ENCODE results near the gene CHIA.

Gene CHIA

DNA sequence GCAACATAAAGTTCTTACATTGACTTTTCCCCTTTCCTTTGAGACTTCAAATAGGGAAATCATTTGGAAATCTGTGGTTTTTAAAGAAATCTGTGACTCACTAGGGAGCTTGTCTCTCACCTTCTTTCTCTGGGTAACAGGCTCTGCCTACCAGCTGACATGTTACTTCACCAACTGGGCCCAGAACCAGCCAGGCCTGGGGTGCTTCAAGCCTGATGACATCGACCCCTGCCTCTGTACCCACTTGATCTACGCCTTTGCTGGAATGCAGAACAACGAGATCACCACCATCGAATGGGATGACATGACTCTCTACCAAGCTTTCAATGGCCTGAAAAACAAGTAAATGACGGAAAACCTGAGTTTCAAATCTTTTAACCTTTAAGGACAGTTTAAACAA lies 9.2 kb upstream of the CHIA start:
- H3K9me3 ChIP-seq (ENCODE audit: control insufficient read depth in 1 of 2, low read length in 2 of 2) = no peaks in the 10 kb centered on the region

GRCh38 chr1:111283838-111284237 lies 6.8 kb upstream of the CHIA start:
- Histone ChIP-seq H3K9ac (ENCODE audit: low read depth in 1 of 2, low read length in 2 of 2) (no peak overlapping the region), H3K27ac (ENCODE audit: low read depth, low read length) (no peak overlapping the region), H3K27me3 (ENCODE audit: control insufficient read depth in 1 of 2, insufficient read depth in 2 of 2, low read length in 2 of 2) (no peaks in the 10 kb centered on the region), H3K4me1 (ENCODE audit: control insufficient read depth in 1 of 2, insufficient read depth in 2 of 2, low read length in 2 of 2) (no peaks in the 10 kb centered on the region), H3K36me3 (ENCODE audit: control insufficient read depth in 1 of 2, insufficient read depth in 2 of 2, low read length in 2 of 2) (no peaks in the 10 kb centered on the region), H3K4me3 (ENCODE audit: low read depth in 1 of 2, low read length in 2 of 2) (no peak overlapping the region), H3K9me3 (ENCODE audit: control insufficient read depth in 1 of 2, low read length in 2 of 2) (no peaks in the 10 kb centered on the region)

More for the DNA sequence above, 9.2 kb upstream of the CHIA start:
- H3K27ac ChIP-seq (ENCODE audit: low read depth, low read length) = no peak overlapping the region
- H3K4me3 ChIP-seq (ENCODE audit: low read depth in 1 of 2, low read length in 2 of 2) = no peak overlapping the region
- H3K36me3 ChIP-seq (ENCODE audit: control insufficient read depth in 1 of 2, insufficient read depth in 2 of 2, low read length in 2 of 2) = no peaks in the 10 kb centered on the region
- H3K27me3 ChIP-seq (ENCODE audit: control insufficient read depth in 1 of 2, insufficient read depth in 2 of 2, low read length in 2 of 2) = no peaks in the 10 kb centered on the region
- no peaks in the 10 kb centered on the region for H3K4me1 ChIP-seq (ENCODE audit: control insufficient read depth in 1 of 2, insufficient read depth in 2 of 2, low read length in 2 of 2)
- no peak overlapping the region for H3K9ac ChIP-seq (ENCODE audit: low read depth in 1 of 2, low read length in 2 of 2)

DNA sequence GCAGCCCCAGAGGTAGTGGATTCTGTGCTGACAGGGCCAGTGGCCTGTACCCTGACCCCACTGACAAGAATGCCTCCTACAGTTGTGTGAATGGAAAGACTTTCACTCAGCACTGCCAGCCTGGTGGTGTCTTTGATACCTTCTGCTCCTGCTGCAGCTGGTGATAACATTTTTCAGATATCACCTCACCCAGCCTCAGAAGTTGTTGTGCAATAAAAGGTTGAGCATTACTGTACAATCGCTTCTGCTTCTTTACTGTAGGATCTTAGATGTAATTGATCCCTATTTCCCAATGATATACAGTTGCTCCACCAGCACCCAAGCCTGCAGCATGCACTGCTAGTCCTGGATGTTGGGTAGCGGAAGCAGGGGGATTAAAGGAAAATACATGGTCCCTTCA lies 4.8 kb upstream of the CHIA start:
- Histone ChIP-seq H3K36me3 (ENCODE audit: control insufficient read depth in 1 of 2, insufficient read depth in 2 of 2, low read length in 2 of 2) (no peaks in the 10 kb centered on the region), H3K4me3 (ENCODE audit: low read depth in 1 of 2, low read length in 2 of 2) (no peak overlapping the region)

DNA sequence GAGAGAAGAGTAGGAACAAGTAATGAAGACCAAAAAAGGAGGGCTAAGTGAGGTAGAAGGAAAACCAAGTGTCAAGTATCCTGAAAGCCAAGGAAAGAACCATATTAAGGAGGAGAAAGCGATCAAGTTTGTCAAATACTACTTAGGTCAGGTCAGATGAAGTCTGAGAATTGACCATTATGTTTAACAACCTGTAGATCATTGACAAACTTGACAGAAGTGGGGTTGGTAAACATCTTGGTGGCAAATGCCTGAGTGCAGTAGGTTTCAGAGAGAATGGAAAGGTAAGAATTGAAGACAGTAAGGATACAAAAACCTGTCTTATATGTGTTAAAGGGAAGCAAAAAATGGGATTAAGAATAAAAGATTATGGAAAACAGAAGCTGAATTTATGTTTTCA lies 3.7 kb upstream of the CHIA start:
- H3K4me1 ChIP-seq (ENCODE audit: control insufficient read depth in 1 of 2, insufficient read depth in 2 of 2, low read length in 2 of 2) = no peaks in the 10 kb centered on the region
- H3K9me3 ChIP-seq (ENCODE audit: control insufficient read depth in 1 of 2, low read length in 2 of 2) = no peaks in the 10 kb centered on the region
- H3K36me3 ChIP-seq (ENCODE audit: control insufficient read depth in 1 of 2, insufficient read depth in 2 of 2, low read length in 2 of 2) = no peaks in the 10 kb centered on the region
- H3K9ac ChIP-seq (ENCODE audit: low read depth in 1 of 2, low read length in 2 of 2) = no peak overlapping the region
- H3K27ac ChIP-seq (ENCODE audit: low read depth, low read length) = no peak overlapping the region
- no peaks in the 10 kb centered on the region for H3K27me3 ChIP-seq (ENCODE audit: control insufficient read depth in 1 of 2, insufficient read depth in 2 of 2, low read length in 2 of 2)
- H3K4me3 ChIP-seq (ENCODE audit: low read depth in 1 of 2, low read length in 2 of 2) = no peak overlapping the region

More for the DNA sequence above, 4.8 kb upstream of the CHIA start:
- Histone ChIP-seq H3K9ac (ENCODE audit: low read depth in 1 of 2, low read length in 2 of 2) (no peak overlapping the region), H3K9me3 (ENCODE audit: control insufficient read depth in 1 of 2, low read length in 2 of 2) (no peaks in the 10 kb centered on the region), H3K27ac (ENCODE audit: low read depth, low read length) (no peak overlapping the region), H3K4me1 (ENCODE audit: control insufficient read depth in 1 of 2, insufficient read depth in 2 of 2, low read length in 2 of 2) (no peaks in the 10 kb centered on the region), H3K27me3 (ENCODE audit: control insufficient read depth in 1 of 2, insufficient read depth in 2 of 2, low read length in 2 of 2) (no peaks in the 10 kb centered on the region)

GRCh38 chr1:111289371-111289770 lies 1.3 kb upstream of the CHIA start:
- Histone ChIP-seq H3K9ac (ENCODE audit: low read depth in 1 of 2, low read length in 2 of 2) (no peak overlapping the region), H3K9me3 (ENCODE audit: control insufficient read depth in 1 of 2, low read length in 2 of 2) (no peaks in the 10 kb centered on the region), H3K4me1 (ENCODE audit: control insufficient read depth in 1 of 2, insufficient read depth in 2 of 2, low read length in 2 of 2) (no peaks in the 10 kb centered on the region), H3K27ac (ENCODE audit: low read depth, low read length) (no peak overlapping the region), H3K27me3 (ENCODE audit: control insufficient read depth in 1 of 2, insufficient read depth in 2 of 2, low read length in 2 of 2) (no peaks in the 10 kb centered on the region), H3K4me3 (ENCODE audit: low read depth in 1 of 2, low read length in 2 of 2) (no peak overlapping the region), H3K36me3 (ENCODE audit: control insufficient read depth in 1 of 2, insufficient read depth in 2 of 2, low read length in 2 of 2) (no peaks in the 10 kb centered on the region)

GRCh38 chr1:111290104-111290503 lies 547 bp upstream of the CHIA start:
- Histone ChIP-seq H3K36me3 (ENCODE audit: control insufficient read depth in 1 of 2, insufficient read depth in 2 of 2, low read length in 2 of 2) (no peaks in the 10 kb centered on the region), H3K4me3 (ENCODE audit: low read depth in 1 of 2, low read length in 2 of 2) (no peak overlapping the region), H3K9me3 (ENCODE audit: control insufficient read depth in 1 of 2, low read length in 2 of 2) (no peaks in the 10 kb centered on the region), H3K9ac (ENCODE audit: low read depth in 1 of 2, low read length in 2 of 2) (no peak overlapping the region), H3K4me1 (ENCODE audit: control insufficient read depth in 1 of 2, insufficient read depth in 2 of 2, low read length in 2 of 2) (no peaks in the 10 kb centered on the region), H3K27ac (ENCODE audit: low read depth, low read length) (no peak overlapping the region), H3K27me3 (ENCODE audit: control insufficient read depth in 1 of 2, insufficient read depth in 2 of 2, low read length in 2 of 2) (no peaks in the 10 kb centered on the region)

DNA sequence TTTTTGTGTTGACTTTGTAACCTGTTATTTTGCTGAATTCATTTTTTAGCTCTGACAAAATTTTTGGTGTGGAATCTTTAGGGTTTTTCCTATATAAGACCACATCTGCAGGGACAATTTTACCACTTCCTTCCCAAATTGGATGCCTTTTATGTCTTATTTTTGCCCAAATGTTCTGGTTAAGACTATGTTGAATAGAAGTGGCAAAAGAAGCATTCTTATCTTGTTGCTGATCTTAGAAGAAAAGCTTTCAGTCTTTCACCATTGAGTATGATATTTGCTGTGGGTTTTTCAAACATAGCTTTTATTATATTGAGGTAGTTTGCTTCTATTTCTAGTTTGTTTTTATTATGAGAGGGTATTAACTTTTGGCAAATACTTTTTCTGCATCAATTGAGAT lies 3.7 kb downstream of the CHIA start:
- H3K4me1 ChIP-seq (ENCODE audit: control insufficient read depth in 1 of 2, insufficient read depth in 2 of 2, low read length in 2 of 2) = no peaks in the 10 kb centered on the region
- no peaks in the 10 kb centered on the region for H3K36me3 ChIP-seq (ENCODE audit: control insufficient read depth in 1 of 2, insufficient read depth in 2 of 2, low read length in 2 of 2)
- no peaks in the 10 kb centered on the region for H3K27me3 ChIP-seq (ENCODE audit: control insufficient read depth in 1 of 2, insufficient read depth in 2 of 2, low read length in 2 of 2)

DNA sequence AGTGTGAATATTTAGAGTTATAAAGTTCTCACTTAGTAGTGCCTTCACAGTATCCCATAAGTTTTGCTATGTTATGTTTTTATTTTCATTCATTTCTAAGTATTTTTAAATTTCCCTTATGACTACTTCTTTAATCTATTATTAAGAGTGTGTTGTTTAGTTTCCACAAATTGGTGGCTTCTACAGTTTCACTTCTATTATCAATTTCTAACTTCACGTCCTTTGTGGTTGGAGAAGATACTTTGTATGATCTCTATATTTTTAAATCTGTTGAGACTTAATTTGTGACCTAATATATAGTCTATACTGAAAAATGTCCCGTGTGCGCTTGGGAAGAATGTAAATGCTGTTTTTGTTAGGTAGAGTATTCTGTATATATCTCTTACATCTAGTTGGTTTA lies 11.7 kb downstream of the CHIA start:
- Histone ChIP-seq H3K27ac (ENCODE audit: low read depth, low read length) (no peak overlapping the region), H3K27me3 (ENCODE audit: control insufficient read depth in 1 of 2, insufficient read depth in 2 of 2, low read length in 2 of 2) (no peaks in the 10 kb centered on the region), H3K9me3 (ENCODE audit: control insufficient read depth in 1 of 2, low read length in 2 of 2) (no peaks in the 10 kb centered on the region), H3K4me1 (ENCODE audit: control insufficient read depth in 1 of 2, insufficient read depth in 2 of 2, low read length in 2 of 2) (no peaks in the 10 kb centered on the region), H3K9ac (ENCODE audit: low read depth in 1 of 2, low read length in 2 of 2) (no peak overlapping the region), H3K36me3 (ENCODE audit: control insufficient read depth in 1 of 2, insufficient read depth in 2 of 2, low read length in 2 of 2) (no peaks in the 10 kb centered on the region), H3K4me3 (ENCODE audit: low read depth in 1 of 2, low read length in 2 of 2) (no peak overlapping the region)

More for the DNA sequence above, 3.7 kb downstream of the CHIA start:
- no peak overlapping the region for H3K27ac ChIP-seq (ENCODE audit: low read depth, low read length)
- H3K9ac ChIP-seq (ENCODE audit: low read depth in 1 of 2, low read length in 2 of 2) = no peak overlapping the region
- H3K4me3 ChIP-seq (ENCODE audit: low read depth in 1 of 2, low read length in 2 of 2) = no peak overlapping the region
- H3K9me3 ChIP-seq (ENCODE audit: control insufficient read depth in 1 of 2, low read length in 2 of 2) = no peaks in the 10 kb centered on the region

DNA sequence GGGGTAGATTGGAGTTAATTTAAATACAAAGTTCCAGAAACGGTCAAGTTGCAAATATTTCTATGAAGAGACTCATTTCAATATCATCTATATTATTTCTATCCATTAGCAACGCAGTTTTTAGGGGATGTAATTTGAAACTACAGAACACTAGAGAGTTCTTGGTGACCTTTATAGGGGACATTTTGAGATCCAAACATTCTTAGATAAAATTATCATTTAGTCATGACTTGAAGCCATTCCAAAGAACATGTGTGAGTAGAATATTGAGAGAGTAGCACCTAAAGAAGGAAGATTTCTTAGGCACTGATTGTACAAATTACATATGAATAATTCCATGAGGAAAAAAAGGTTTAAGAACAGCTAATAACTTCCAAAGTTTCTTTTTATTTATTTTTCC lies 19.0 kb downstream of the CHIA start:
- H3K9ac ChIP-seq (ENCODE audit: low read depth in 1 of 2, low read length in 2 of 2) = no peak overlapping the region
- no peak overlapping the region for H3K4me3 ChIP-seq (ENCODE audit: low read depth in 1 of 2, low read length in 2 of 2)
- no peak overlapping the region for H3K27ac ChIP-seq (ENCODE audit: low read depth, low read length)
- peaks cover 3 to 7% of the 10 kb centered on the region in 2 donors for H3K27me3 ChIP-seq (ENCODE audit: control insufficient read depth in 1 of 2, insufficient read depth in 2 of 2, low read length in 2 of 2)
- H3K4me1 ChIP-seq (ENCODE audit: control insufficient read depth in 1 of 2, insufficient read depth in 2 of 2, low read length in 2 of 2) = no peaks in the 10 kb centered on the region
- no peaks in the 10 kb centered on the region for H3K36me3 ChIP-seq (ENCODE audit: control insufficient read depth in 1 of 2, insufficient read depth in 2 of 2, low read length in 2 of 2)
- H3K9me3 ChIP-seq (ENCODE audit: control insufficient read depth in 1 of 2, low read length in 2 of 2) = no peaks in the 10 kb centered on the region

DNA sequence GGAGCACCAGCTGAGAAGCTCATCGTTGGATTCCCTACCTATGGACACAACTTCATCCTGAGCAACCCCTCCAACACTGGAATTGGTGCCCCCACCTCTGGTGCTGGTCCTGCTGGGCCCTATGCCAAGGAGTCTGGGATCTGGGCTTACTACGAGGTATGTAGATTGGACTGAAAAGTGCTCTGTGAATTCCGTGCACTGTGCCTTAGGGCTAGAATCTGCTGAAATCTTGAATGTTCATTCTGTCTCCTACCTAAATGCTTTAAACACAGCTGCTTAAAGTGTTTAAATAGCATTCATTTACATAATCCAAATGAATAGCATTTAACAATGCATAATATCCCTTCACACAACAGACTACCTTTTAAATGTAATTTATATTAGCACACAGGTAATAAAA lies 27.9 kb downstream of the CHIA start:
- H3K9me3 ChIP-seq (ENCODE audit: control insufficient read depth in 1 of 2, low read length in 2 of 2) = no peaks in the 10 kb centered on the region
- no peaks in the 10 kb centered on the region for H3K4me1 ChIP-seq (ENCODE audit: control insufficient read depth in 1 of 2, insufficient read depth in 2 of 2, low read length in 2 of 2)
- no peak overlapping the region for H3K4me3 ChIP-seq (ENCODE audit: low read depth in 1 of 2, low read length in 2 of 2)
- H3K27me3 ChIP-seq (ENCODE audit: control insufficient read depth in 1 of 2, insufficient read depth in 2 of 2, low read length in 2 of 2) = no peaks in the 10 kb centered on the region
- no peak overlapping the region for H3K27ac ChIP-seq (ENCODE audit: low read depth, low read length)
- no peaks in the 10 kb centered on the region for H3K36me3 ChIP-seq (ENCODE audit: control insufficient read depth in 1 of 2, insufficient read depth in 2 of 2, low read length in 2 of 2)
- H3K9ac ChIP-seq (ENCODE audit: low read depth in 1 of 2, low read length in 2 of 2) = no peak overlapping the region
